DOHH2 (cell line): ENCODE measurements around the gene ISCA1.

Experiments
- H3F3A ChIP-seq: fragments of 200-600 bp; sonication (generic), shearing (Covaris generic); 2 replicates; pipeline ENCODE4 v1.6.0; 2016; ENCODE audit warnings: antibody characterized with exemption, mild to moderate bottlenecking; ENCODE audit not compliant: control insufficient read depth, insufficient read depth
- H3K27ac ChIP-seq: fragments of 200-600 bp; sonication (generic); 2 replicates; pipeline ENCODE4 v1.5.1; 2014; ENCODE audit warnings: low read depth, mild to moderate bottlenecking, low read length, moderate library complexity
- H3K27me3 ChIP-seq: fragments of 200-600 bp; sonication (generic); 2 replicates; pipeline ENCODE4 v1.6.1; 2014; ENCODE audit warnings: mild to moderate bottlenecking, low read length, mixed read lengths; ENCODE audit not compliant: control insufficient read depth
- H3K36me3 ChIP-seq: fragments of 200-600 bp; sonication (generic); 2 replicates; pipeline ENCODE4 v1.6.1; 2014; ENCODE audit warnings: mild to moderate bottlenecking, low read length, moderate library complexity, mixed read lengths; ENCODE audit not compliant: control insufficient read depth
- H3K4me1 ChIP-seq: fragments of 200-600 bp; sonication (generic); 2 replicates; pipeline ENCODE4 v1.6.1; 2014; ENCODE audit warnings: mild to moderate bottlenecking, low read length, mixed read lengths; ENCODE audit not compliant: control insufficient read depth
- H3K4me2 ChIP-seq: fragments of 200-600 bp; sonication (generic); 2 replicates; pipeline ENCODE4 v1.6.0; 2014; ENCODE audit warnings: mild to moderate bottlenecking, low read length, moderate library complexity
- H3K4me3 ChIP-seq: fragments of 200-600 bp; sonication (generic); 2 replicates; pipeline ENCODE4 v1.5.1; 2014; ENCODE audit warnings: mild to moderate bottlenecking, low read length, mixed read lengths
- H3K79me2 ChIP-seq: fragments of 200-600 bp; sonication (generic); 2 replicates; pipeline ENCODE4 v1.6.1; 2014; ENCODE audit warnings: mild to moderate bottlenecking, low read length, mixed read lengths; ENCODE audit not compliant: control insufficient read depth
- H3K9me2 ChIP-seq: fragments of 200-600 bp; sonication (generic); replicated peaks from 2 replicates; pipeline ENCODE4 v1.6.1; 2014; ENCODE audit warnings: mild to moderate bottlenecking, low read length, mixed read lengths; ENCODE audit not compliant: control insufficient read depth
- H3K9me3 ChIP-seq: fragments of 200-600 bp; sonication (generic); 2 replicates; pipeline ENCODE4 v1.6.1; 2014; ENCODE audit warnings: antibody characterized with exemption, low read length, mixed read lengths; ENCODE audit not compliant: control insufficient read depth, insufficient read depth
- H4K20me1 ChIP-seq: fragments of 200-600 bp; sonication (generic); 2 replicates; pipeline ENCODE4 v1.6.0; 2014; ENCODE audit warnings: low read depth, mild to moderate bottlenecking, antibody characterized with exemption, low read length, moderate library complexity; ENCODE audit not compliant: control insufficient read depth, insufficient read depth
- CTCF ChIP-seq: fragments of 200-600 bp; sonication (generic); IDR thresholded peaks from one replicate; pipeline ENCODE4 v1.5.1; 2014; ENCODE audit warnings: antibody characterized with exemption, mild to moderate bottlenecking, low read depth, low read length; ENCODE audit not compliant: poor library complexity, severe bottlenecking
- EZH2phosphoT487 ChIP-seq: fragments of 200-600 bp; sonication (generic); IDR thresholded peaks from 2 replicates; pipeline ENCODE4 v1.6.1; 2017; ENCODE audit warnings: borderline replicate concordance, mild to moderate bottlenecking, antibody characterized with exemption, low read length, moderate library complexity, mixed read lengths

Gene ISCA1

GRCh38 chr9:86241216-86241615 lies 41.1 kb downstream of the ISCA1 start:
- TF ChIP-seq CTCF = no peak
- TF ChIP-seq EZH2phosphoT487 = no peak
- H3K4me2 ChIP-seq = no peak overlapping the region
- H3K27me3 ChIP-seq = 0 out of 2 replicates have a peak, but pooled peaks cover 2% of the 10 kb centered on the region
- no peaks in the 10 kb centered on the region for H3K9me3 ChIP-seq
- H4K20me1 ChIP-seq = no peaks in the 10 kb centered on the region
- no peaks in the 10 kb centered on the region for H3K4me1 ChIP-seq
- no peaks in the 10 kb centered on the region for H3K36me3 ChIP-seq
- no peaks in the 10 kb centered on the region for H3K79me2 ChIP-seq
- H3F3A ChIP-seq = no peaks in the 10 kb centered on the region
- no peak overlapping the region for H3K27ac ChIP-seq
- H3K4me3 ChIP-seq = no peak overlapping the region
- H3K9me2 ChIP-seq = no peaks in the 10 kb centered on the region

- H3K79me2 ChIP-seq = no peaks in the 10 kb centered on the region
- H3K4me1 ChIP-seq = no peaks in the 10 kb centered on the region
- H4K20me1 ChIP-seq = no peaks in the 10 kb centered on the region
- no peaks in the 10 kb centered on the region for H3K9me2 ChIP-seq
- no peak overlapping the region for H3K27ac ChIP-seq
- H3K9me3 ChIP-seq = no peaks in the 10 kb centered on the region
- H3K27me3 ChIP-seq = 0 out of 2 replicates have a peak, but pooled peaks cover 2% of the 10 kb centered on the region
- no peak for TF ChIP-seq EZH2phosphoT487
- TF ChIP-seq CTCF = no peak
- H3K4me3 ChIP-seq = no peak overlapping the region
- no peaks in the 10 kb centered on the region for H3F3A ChIP-seq
- H3K36me3 ChIP-seq = no peaks in the 10 kb centered on the region
- no peak overlapping the region for H3K4me2 ChIP-seq
These were observed 43.2 kb downstream of the ISCA1 start for GRCh38 chr9:86238861-86239770.

- H3K4me1 ChIP-seq = no peaks in the 10 kb centered on the region
- no peak overlapping the region for H3K4me2 ChIP-seq
- H3K9me2 ChIP-seq = no peaks in the 10 kb centered on the region
- H3K36me3 ChIP-seq = no peaks in the 10 kb centered on the region
- no peaks in the 10 kb centered on the region for H3F3A ChIP-seq
- no peaks in the 10 kb centered on the region for H3K27me3 ChIP-seq
- H3K27ac ChIP-seq = no peak overlapping the region
- no peaks in the 10 kb centered on the region for H3K79me2 ChIP-seq
- no peaks in the 10 kb centered on the region for H3K9me3 ChIP-seq
- no peak overlapping the region for H3K4me3 ChIP-seq
- TF ChIP-seq EZH2phosphoT487 (no peak), CTCF (no peak)
- H4K20me1 ChIP-seq = no peaks in the 10 kb centered on the region
These were observed 51.5 kb downstream of the ISCA1 start for GRCh38 chr9:86230858-86231257.
